Measurements from ENCODE around the gene CSMD2. TPM values are rescaled to one million over a fixed set of nuclear protein-coding genes. Genes with fewer than 3 reads are reported as not detected.

CSMD2 gene
- total and polyA plus RNA-seq, 2 of the 8 experiments (the other 6 are each of a cell fraction or from before 2014, with no cell fraction given), result 7.0 to 14.7 TPM

GRCh38 chr1:34113887-34114286 lies 51.1 kb downstream of the CSMD2 start (continued):
- TF ChIP-seq CHD7 (IDR thresholded peaks at IDR 0.05; ENCODE audit: insufficient replicate concordance, low read length) (no peak), GTF2F1 (IDR thresholded peaks at IDR 0.05; ENCODE audit: borderline replicate concordance, low read depth, low read length) (no peak), CTCF (IDR thresholded peaks at IDR 0.05; ENCODE audit: control extremely low read depth in 1 of 3, insufficient read depth in 1 of 3, low read depth in 1 of 3, low read length in 3 of 3) (peak in 2 of 3 experiments; percentile 59 to 60; a peak in 3 of 4 replicates), CEBPB (IDR thresholded peaks at IDR 0.05; ENCODE audit: low read depth, low read length) (peak; percentile 8; the same call in 1 of the 2 replicates), RAD21 (IDR thresholded peaks at IDR 0.05 in 1 of 2, conservative IDR thresholded peaks at IDR 0.05 in 1 of 2; ENCODE audit: low read depth in 2 of 2, low read length in 2 of 2) (peak; percentile 51 to 61), SIRT6 (IDR thresholded peaks at IDR 0.05; ENCODE audit: low read length) (no peak), CREB1 (IDR thresholded peaks at IDR 0.05) (no peak), TBP (IDR thresholded peaks at IDR 0.05; ENCODE audit: low read depth, low read length) (no peak)
